OCI-LY7 (cell line): ENCODE measurements around the gene B4GALNT4.

Experiments used
- EZH2phosphoT487 ChIP-seq: fragments of 200-600 bp; sonication (generic); IDR thresholded peaks from 2 replicates; pipeline ENCODE4 v1.6.1; 2018; ENCODE audit warnings: low read depth, borderline replicate concordance, mild to moderate bottlenecking, mixed run types, antibody characterized with exemption, low read length, moderate library complexity, mixed read lengths
- TF ChIP-seq, protein P1 (sequence below): fragments of 200-600 bp; sonication (generic); conservative IDR thresholded peaks from 2 replicates; pipeline ENCODE4 v1.5.1; 2014; ENCODE audit warnings: mild to moderate bottlenecking, antibody characterized with exemption, low read length, moderate library complexity, mixed read lengths

GRCh38 chr11:339963-340362, 29.3 kb upstream of the B4GALNT4 start:
- no peak for TF ChIP-seq EZH2phosphoT487
- TF ChIP-seq, protein P1, sequence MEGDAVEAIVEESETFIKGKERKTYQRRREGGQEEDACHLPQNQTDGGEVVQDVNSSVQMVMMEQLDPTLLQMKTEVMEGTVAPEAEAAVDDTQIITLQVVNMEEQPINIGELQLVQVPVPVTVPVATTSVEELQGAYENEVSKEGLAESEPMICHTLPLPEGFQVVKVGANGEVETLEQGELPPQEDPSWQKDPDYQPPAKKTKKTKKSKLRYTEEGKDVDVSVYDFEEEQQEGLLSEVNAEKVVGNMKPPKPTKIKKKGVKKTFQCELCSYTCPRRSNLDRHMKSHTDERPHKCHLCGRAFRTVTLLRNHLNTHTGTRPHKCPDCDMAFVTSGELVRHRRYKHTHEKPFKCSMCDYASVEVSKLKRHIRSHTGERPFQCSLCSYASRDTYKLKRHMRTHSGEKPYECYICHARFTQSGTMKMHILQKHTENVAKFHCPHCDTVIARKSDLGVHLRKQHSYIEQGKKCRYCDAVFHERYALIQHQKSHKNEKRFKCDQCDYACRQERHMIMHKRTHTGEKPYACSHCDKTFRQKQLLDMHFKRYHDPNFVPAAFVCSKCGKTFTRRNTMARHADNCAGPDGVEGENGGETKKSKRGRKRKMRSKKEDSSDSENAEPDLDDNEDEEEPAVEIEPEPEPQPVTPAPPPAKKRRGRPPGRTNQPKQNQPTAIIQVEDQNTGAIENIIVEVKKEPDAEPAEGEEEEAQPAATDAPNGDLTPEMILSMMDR = no peak
